SK-N-SH treated with all-trans-retinoic acid at 6 μM for 48 hours (cell line): Measurements from ENCODE around the gene PALB2.

Experiments
- ATAC-seq: fragments of 200-7000 bp; cut with Tn5 transposase; 3 replicates; pipeline ENCODE4 v1.9.1; 2020; ENCODE audit warnings: mild to moderate bottlenecking, moderate library complexity
- ARNTL ChIP-seq: fragments of 450-650 bp; formaldehyde crosslinking; IDR thresholded peaks from 2 replicates; pipeline ENCODE4 v1.5.0; 2020; ENCODE audit warnings: low read depth, mild to moderate bottlenecking, moderate library complexity, borderline replicate concordance
- BACH2 ChIP-seq: fragments of 250-450 bp; sonication (Bioruptor Pico); IDR thresholded peaks from 2 replicates; pipeline ENCODE4 v1.9.0; 2021; ENCODE audit warnings: mild to moderate bottlenecking, borderline replicate concordance
- CREB5 ChIP-seq: fragments of 250-450 bp; sonication (Bioruptor Pico); IDR thresholded peaks from 2 replicates; pipeline ENCODE4 v1.5.1; 2020; ENCODE audit warnings: low read depth, mild to moderate bottlenecking, moderate library complexity
- CSDC2 ChIP-seq: fragments of 250-450 bp; sonication (Bioruptor Pico); IDR thresholded peaks from 2 replicates; pipeline ENCODE4 v1.5.0; 2020; ENCODE audit warnings: mild to moderate bottlenecking, moderate library complexity
- ESRRG ChIP-seq: fragments of 250-450 bp; sonication (Bioruptor Pico); IDR thresholded peaks from 2 replicates; pipeline ENCODE4 v1.6.1; 2021; ENCODE audit warnings: mild to moderate bottlenecking
- GLIS3 ChIP-seq: fragments of 250-450 bp; sonication (Bioruptor Pico); IDR thresholded peaks from 2 replicates; pipeline ENCODE4 v1.5.0; 2020; ENCODE audit warnings: mild to moderate bottlenecking, moderate library complexity
- ISL1 ChIP-seq: fragments of 250-450 bp; sonication (Bioruptor Pico); IDR thresholded peaks from 2 replicates; pipeline ENCODE4 v2.1.2; 2022; ENCODE audit warnings: mild to moderate bottlenecking, moderate library complexity
- OSR1 ChIP-seq: fragments of 250-450 bp; sonication (Bioruptor Pico); IDR thresholded peaks from 2 replicates; pipeline ENCODE4 v1.8.0; 2022; ENCODE audit warnings: moderate library complexity, mild to moderate bottlenecking, inconsistent platforms
- PATZ1 ChIP-seq: fragments of 250-450 bp; sonication (Bioruptor Pico); IDR thresholded peaks from 2 replicates; pipeline ENCODE4 v1.8.0; 2020; ENCODE audit warnings: mild to moderate bottlenecking, moderate library complexity, borderline replicate concordance
- POU6F1 ChIP-seq: fragments of 250-450 bp; sonication (Bioruptor Pico); IDR thresholded peaks from 2 replicates; pipeline ENCODE4 v1.8.0; 2021; ENCODE audit warnings: low read depth, mild to moderate bottlenecking, moderate library complexity, borderline replicate concordance
- PPARA ChIP-seq: fragments of 250-450 bp; sonication (Bioruptor Pico); IDR thresholded peaks from 2 replicates; pipeline ENCODE4 v1.5.0; 2020; ENCODE audit warnings: mild to moderate bottlenecking, borderline replicate concordance
- RARB ChIP-seq: fragments of 250-450 bp; sonication (Bioruptor Pico); IDR thresholded peaks from 2 replicates; pipeline ENCODE4 v1.8.0; 2021; ENCODE audit warnings: mild to moderate bottlenecking, moderate library complexity
- SNAI2 ChIP-seq: fragments of 250-450 bp; sonication (Bioruptor Pico); IDR thresholded peaks from 2 replicates; pipeline ENCODE4 v1.5.0; 2020; ENCODE audit warnings: mild to moderate bottlenecking, moderate library complexity
- TCF4 ChIP-seq: fragments of 250-450 bp; sonication (Bioruptor Pico); IDR thresholded peaks from 2 replicates; pipeline ENCODE4 v1.8.0; 2021; ENCODE audit warnings: mild to moderate bottlenecking, moderate library complexity, borderline replicate concordance
- TOX ChIP-seq: fragments of 250-450 bp; sonication (Bioruptor Pico); IDR thresholded peaks from 2 replicates; pipeline ENCODE4 v1.8.0; 2021; ENCODE audit warnings: mild to moderate bottlenecking, moderate library complexity, borderline replicate concordance
- TSHZ2 ChIP-seq: fragments of 250-450 bp; sonication (Bioruptor Pico); IDR thresholded peaks from 2 replicates; pipeline ENCODE4 v1.5.0; 2020; ENCODE audit warnings: mild to moderate bottlenecking, moderate library complexity
- ZC3H10 ChIP-seq: fragments of 250-450 bp; sonication (Bioruptor Pico); IDR thresholded peaks from 2 replicates; pipeline ENCODE4 v1.5.1; 2021; ENCODE audit warnings: mild to moderate bottlenecking, moderate library complexity
- ZFP3 ChIP-seq: fragments of 250-450 bp; sonication (Bioruptor Pico); IDR thresholded peaks from 2 replicates; pipeline ENCODE4 v1.5.0; 2020; ENCODE audit warnings: mild to moderate bottlenecking, moderate library complexity
- ZFP30 ChIP-seq: fragments of 450-650 bp; formaldehyde crosslinking; IDR thresholded peaks from 2 replicates; pipeline ENCODE4 v1.5.0; 2022; ENCODE audit warnings: mild to moderate bottlenecking, moderate library complexity
- ZNF565 ChIP-seq: fragments of 450-650 bp; formaldehyde crosslinking; conservative IDR thresholded peaks from 2 replicates; pipeline ENCODE4 v1.5.0; 2020; ENCODE audit warnings: low read depth, mild to moderate bottlenecking, moderate library complexity
- ZNF70 ChIP-seq: fragments of 450-650 bp; formaldehyde crosslinking; IDR thresholded peaks from 2 replicates; pipeline ENCODE4 v1.5.0; 2020; ENCODE audit warnings: mild to moderate bottlenecking, moderate library complexity
- ZNF8 ChIP-seq: fragments of 450-650 bp; formaldehyde crosslinking; IDR thresholded peaks from 2 replicates; pipeline ENCODE4 v1.5.0; 2020; ENCODE audit warnings: mild to moderate bottlenecking, moderate library complexity

The PALB2 gene

GRCh38 chr16:23676924-23677480 is 35.9 kb upstream of the PALB2 start:
- no peak for ATAC-seq
- no peak for TF ChIP-seq TCF4 (CRISPR knock-in tag)
- TF ChIP-seq TSHZ2: no peak
- TF ChIP-seq PATZ1 (CRISPR knock-in tag): no peak
- no peak for TF ChIP-seq ZC3H10
- TF ChIP-seq SNAI2 (CRISPR knock-in tag): no peak
- TF ChIP-seq PPARA: no peak
- TF ChIP-seq CSDC2 (CRISPR knock-in tag): no peak
- no peak for TF ChIP-seq OSR1 (CRISPR knock-in tag)
- no peak for TF ChIP-seq TOX (CRISPR knock-in tag)
- no peak for TF ChIP-seq POU6F1 (CRISPR knock-in tag)
- no peak for TF ChIP-seq RARB (CRISPR knock-in tag)
- TF ChIP-seq ZNF565 (CRISPR knock-in tag): no peak
- no peak for TF ChIP-seq BACH2 (CRISPR knock-in tag)
- no peak for TF ChIP-seq ZNF8 (CRISPR knock-in tag)
- TF ChIP-seq ISL1 (CRISPR knock-in tag): no peak
- no peak for TF ChIP-seq ARNTL
- no peak for TF ChIP-seq ZFP3 (CRISPR knock-in tag)
- no peak for TF ChIP-seq ZNF70 (CRISPR knock-in tag)

- no peak for ATAC-seq
- TF ChIP-seq TCF4 (CRISPR knock-in tag): no peak
- no peak for TF ChIP-seq ESRRG (CRISPR knock-in tag)
- TF ChIP-seq ZFP30 (CRISPR knock-in tag): no peak
These were observed 33.0 kb upstream of the PALB2 start for GRCh38 chr16:23673971-23674614.

GRCh38 chr16:23670137-23670776 is 29.1 kb upstream of the PALB2 start:
- no peak for TF ChIP-seq ZFP3 (CRISPR knock-in tag)
- TF ChIP-seq CREB5 (CRISPR knock-in tag): no peak
- peak; percentile 76 for ATAC-seq

GRCh38 chr16:23668873-23669272 is 27.8 kb upstream of the PALB2 start:
- ATAC-seq: no peak
- TF ChIP-seq ZC3H10: no peak
- no peak for TF ChIP-seq ZFP30 (CRISPR knock-in tag)
- no peak for TF ChIP-seq ARNTL
- TF ChIP-seq ESRRG (CRISPR knock-in tag): no peak
- TF ChIP-seq PATZ1 (CRISPR knock-in tag): no peak
- TF ChIP-seq ZFP3 (CRISPR knock-in tag): no peak
- no peak for TF ChIP-seq GLIS3 (CRISPR knock-in tag)
- TF ChIP-seq ZNF565 (CRISPR knock-in tag): no peak
- TF ChIP-seq CREB5 (CRISPR knock-in tag): no peak
- TF ChIP-seq OSR1 (CRISPR knock-in tag): no peak
- TF ChIP-seq BACH2 (CRISPR knock-in tag): no peak
- TF ChIP-seq RARB (CRISPR knock-in tag): no peak
- TF ChIP-seq ZNF8 (CRISPR knock-in tag): no peak
- no peak for TF ChIP-seq TCF4 (CRISPR knock-in tag)
- no peak for TF ChIP-seq SNAI2 (CRISPR knock-in tag)
